ENCODE data around the gene RFX8.

DNA sequence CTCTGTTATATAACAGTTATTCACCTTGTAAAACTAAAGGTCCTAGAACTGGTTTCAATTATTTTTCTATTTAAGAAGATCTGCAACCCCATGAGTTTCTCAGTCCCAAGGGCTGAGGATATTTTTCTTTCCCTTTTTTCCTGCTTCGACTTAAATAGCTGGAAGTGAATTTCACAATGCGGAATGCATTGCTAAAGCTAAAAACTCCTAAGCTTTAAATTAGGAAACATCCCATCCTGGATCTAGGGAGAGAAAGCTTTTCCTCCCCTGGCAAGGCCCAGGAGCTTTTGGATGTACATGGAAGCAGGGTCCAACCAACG lies 1.4 kb downstream of the RFX8 start:
- TF ChIP-seq, protein P1, sequence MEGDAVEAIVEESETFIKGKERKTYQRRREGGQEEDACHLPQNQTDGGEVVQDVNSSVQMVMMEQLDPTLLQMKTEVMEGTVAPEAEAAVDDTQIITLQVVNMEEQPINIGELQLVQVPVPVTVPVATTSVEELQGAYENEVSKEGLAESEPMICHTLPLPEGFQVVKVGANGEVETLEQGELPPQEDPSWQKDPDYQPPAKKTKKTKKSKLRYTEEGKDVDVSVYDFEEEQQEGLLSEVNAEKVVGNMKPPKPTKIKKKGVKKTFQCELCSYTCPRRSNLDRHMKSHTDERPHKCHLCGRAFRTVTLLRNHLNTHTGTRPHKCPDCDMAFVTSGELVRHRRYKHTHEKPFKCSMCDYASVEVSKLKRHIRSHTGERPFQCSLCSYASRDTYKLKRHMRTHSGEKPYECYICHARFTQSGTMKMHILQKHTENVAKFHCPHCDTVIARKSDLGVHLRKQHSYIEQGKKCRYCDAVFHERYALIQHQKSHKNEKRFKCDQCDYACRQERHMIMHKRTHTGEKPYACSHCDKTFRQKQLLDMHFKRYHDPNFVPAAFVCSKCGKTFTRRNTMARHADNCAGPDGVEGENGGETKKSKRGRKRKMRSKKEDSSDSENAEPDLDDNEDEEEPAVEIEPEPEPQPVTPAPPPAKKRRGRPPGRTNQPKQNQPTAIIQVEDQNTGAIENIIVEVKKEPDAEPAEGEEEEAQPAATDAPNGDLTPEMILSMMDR (tag by site-specific recombination; IDR thresholded peaks at IDR 0.05), result no peak
- TF ChIP-seq, protein P2, sequence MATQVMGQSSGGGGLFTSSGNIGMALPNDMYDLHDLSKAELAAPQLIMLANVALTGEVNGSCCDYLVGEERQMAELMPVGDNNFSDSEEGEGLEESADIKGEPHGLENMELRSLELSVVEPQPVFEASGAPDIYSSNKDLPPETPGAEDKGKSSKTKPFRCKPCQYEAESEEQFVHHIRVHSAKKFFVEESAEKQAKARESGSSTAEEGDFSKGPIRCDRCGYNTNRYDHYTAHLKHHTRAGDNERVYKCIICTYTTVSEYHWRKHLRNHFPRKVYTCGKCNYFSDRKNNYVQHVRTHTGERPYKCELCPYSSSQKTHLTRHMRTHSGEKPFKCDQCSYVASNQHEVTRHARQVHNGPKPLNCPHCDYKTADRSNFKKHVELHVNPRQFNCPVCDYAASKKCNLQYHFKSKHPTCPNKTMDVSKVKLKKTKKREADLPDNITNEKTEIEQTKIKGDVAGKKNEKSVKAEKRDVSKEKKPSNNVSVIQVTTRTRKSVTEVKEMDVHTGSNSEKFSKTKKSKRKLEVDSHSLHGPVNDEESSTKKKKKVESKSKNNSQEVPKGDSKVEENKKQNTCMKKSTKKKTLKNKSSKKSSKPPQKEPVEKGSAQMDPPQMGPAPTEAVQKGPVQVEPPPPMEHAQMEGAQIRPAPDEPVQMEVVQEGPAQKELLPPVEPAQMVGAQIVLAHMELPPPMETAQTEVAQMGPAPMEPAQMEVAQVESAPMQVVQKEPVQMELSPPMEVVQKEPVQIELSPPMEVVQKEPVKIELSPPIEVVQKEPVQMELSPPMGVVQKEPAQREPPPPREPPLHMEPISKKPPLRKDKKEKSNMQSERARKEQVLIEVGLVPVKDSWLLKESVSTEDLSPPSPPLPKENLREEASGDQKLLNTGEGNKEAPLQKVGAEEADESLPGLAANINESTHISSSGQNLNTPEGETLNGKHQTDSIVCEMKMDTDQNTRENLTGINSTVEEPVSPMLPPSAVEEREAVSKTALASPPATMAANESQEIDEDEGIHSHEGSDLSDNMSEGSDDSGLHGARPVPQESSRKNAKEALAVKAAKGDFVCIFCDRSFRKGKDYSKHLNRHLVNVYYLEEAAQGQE (tag by site-specific recombination; IDR thresholded peaks at IDR 0.05), result no peak
- TF ChIP-seq ZNF214 (tag by site-specific recombination; IDR thresholded peaks at IDR 0.05; ENCODE audit: borderline replicate concordance) (no peak), ZNF830 (tag by site-specific recombination; IDR thresholded peaks at IDR 0.05; ENCODE audit: low read depth) (no peak)

Measured in HEK293 (cell line).